ENCODE results near the gene GSK3A.

The GSK3A gene

DNA sequence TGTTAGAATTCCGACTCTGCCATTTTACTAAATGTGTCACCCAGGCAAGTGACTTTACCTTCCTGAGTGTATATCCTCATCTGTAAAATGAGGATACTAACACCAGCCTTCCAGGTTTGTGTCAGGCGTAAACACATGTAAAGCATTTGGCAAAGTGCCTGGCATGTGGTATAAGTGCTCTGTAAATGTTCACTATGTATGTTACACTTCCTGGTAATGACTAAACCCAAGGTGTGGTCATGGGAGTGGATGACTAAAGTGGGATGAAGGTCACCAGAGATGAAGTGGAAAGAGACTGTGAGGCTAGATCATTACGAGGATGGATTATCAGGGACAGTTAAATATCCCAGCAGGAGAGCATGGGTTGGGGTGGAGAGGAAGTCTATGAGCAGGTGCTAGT, 50.5 kb downstream of the GSK3A start:
- Histone ChIP-seq H3K4me3 (ENCODE audit: low read length) (no peak overlapping the region), H3K4me2 (ENCODE audit: low read length) (no peak overlapping the region), H3K27me3 (ENCODE audit: low read depth, low read length) (peaks cover 5% of the 10 kb centered on the region; the same call in 1 of the 2 replicates), H3K27ac (ENCODE audit: low read length) (no peak overlapping the region), H3K9me3 (ENCODE audit: insufficient read depth, low read length) (peaks cover 8% of the 10 kb centered on the region; the same call in 1 of the 2 replicates), H3K36me3 (replicated peaks; ENCODE audit: low read depth, low read length) (peaks cover 19% of the 10 kb centered on the region), H3K79me2 (ENCODE audit: low read length) (no peaks in the 10 kb centered on the region), H3K4me1 (ENCODE audit: low read length) (peaks cover 14% of the 10 kb centered on the region), H3K9ac (ENCODE audit: low read length) (no peak overlapping the region), H4K20me1 (ENCODE audit: insufficient read depth, low read length) (no peaks in the 10 kb centered on the region), H2AFZ (ENCODE audit: low read depth, low read length) (no peak overlapping the region)
- TF ChIP-seq EZH2phosphoT487 (IDR thresholded peaks at IDR 0.05; ENCODE audit: low read depth), result no peak
- TF ChIP-seq, protein P1, sequence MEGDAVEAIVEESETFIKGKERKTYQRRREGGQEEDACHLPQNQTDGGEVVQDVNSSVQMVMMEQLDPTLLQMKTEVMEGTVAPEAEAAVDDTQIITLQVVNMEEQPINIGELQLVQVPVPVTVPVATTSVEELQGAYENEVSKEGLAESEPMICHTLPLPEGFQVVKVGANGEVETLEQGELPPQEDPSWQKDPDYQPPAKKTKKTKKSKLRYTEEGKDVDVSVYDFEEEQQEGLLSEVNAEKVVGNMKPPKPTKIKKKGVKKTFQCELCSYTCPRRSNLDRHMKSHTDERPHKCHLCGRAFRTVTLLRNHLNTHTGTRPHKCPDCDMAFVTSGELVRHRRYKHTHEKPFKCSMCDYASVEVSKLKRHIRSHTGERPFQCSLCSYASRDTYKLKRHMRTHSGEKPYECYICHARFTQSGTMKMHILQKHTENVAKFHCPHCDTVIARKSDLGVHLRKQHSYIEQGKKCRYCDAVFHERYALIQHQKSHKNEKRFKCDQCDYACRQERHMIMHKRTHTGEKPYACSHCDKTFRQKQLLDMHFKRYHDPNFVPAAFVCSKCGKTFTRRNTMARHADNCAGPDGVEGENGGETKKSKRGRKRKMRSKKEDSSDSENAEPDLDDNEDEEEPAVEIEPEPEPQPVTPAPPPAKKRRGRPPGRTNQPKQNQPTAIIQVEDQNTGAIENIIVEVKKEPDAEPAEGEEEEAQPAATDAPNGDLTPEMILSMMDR (IDR thresholded peaks at IDR 0.05; ENCODE audit: low read depth, low read length), result no peak

DNA sequence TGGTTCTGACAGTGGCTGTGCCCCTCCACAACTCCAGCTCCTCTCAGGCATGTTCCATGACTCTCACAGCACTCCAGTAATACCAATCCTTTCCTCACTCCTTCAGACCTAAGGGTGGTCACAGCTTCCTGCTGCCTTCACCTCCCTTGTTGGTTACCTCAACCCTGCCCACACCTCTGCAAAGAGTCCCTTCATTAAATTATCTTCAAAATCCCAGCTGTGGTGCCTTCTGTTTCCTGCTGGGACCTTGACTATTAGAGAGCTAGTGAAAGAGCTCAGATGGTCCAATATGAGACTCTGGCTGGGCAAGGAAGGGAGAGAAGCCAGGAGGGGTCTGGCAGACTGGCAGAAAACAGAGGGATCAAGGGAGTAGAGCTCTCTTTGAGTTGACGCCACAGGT, 51.1 kb downstream of the GSK3A start:
- Histone ChIP-seq H4K20me1 (ENCODE audit: insufficient read depth, low read length) (no peaks in the 10 kb centered on the region), H3K9ac (ENCODE audit: low read length) (no peak overlapping the region), H3K27me3 (ENCODE audit: low read depth, low read length) (peaks cover 5% of the 10 kb centered on the region; the same call in 1 of the 2 replicates), H3K4me2 (ENCODE audit: low read length) (no peak overlapping the region), H3K79me2 (ENCODE audit: low read length) (no peaks in the 10 kb centered on the region), H3K4me3 (ENCODE audit: low read length) (no peak overlapping the region), H2AFZ (ENCODE audit: low read depth, low read length) (no peak overlapping the region), H3K27ac (ENCODE audit: low read length) (no peak overlapping the region), H3K36me3 (replicated peaks; ENCODE audit: low read depth, low read length) (peaks cover 14% of the 10 kb centered on the region), H3K9me3 (ENCODE audit: insufficient read depth, low read length) (peaks cover 8% of the 10 kb centered on the region; the same call in 1 of the 2 replicates), H3K4me1 (ENCODE audit: low read length) (peaks cover 11% of the 10 kb centered on the region)
- TF ChIP-seq EZH2phosphoT487 (IDR thresholded peaks at IDR 0.05; ENCODE audit: low read depth), result no peak
- TF ChIP-seq, protein P1 (IDR thresholded peaks at IDR 0.05; ENCODE audit: low read depth, low read length), result no peak

DNA sequence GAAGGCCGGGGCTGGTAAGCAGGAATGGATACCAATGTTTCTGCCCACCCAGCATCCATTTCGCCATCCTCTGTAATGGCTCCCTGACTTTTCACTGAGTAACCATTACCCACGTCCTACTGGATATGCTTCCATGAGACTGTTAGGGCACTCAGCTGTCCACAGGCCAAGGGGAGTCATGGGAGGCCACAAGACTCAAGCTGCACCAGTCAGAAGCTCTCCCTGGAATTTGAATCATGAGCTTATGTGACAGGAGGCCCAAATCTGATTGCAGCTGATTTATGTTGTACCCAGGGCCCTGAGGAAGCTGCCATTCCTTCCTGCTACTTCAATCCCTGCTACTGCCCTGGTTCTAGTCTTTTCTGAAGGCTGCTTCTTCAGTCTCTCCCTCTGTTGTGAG, 53.3 kb downstream of the GSK3A start:
- Histone ChIP-seq H3K9me3 (ENCODE audit: insufficient read depth, low read length) (peaks cover 8% of the 10 kb centered on the region; the same call in 1 of the 2 replicates), H3K27ac (ENCODE audit: low read length) (no peak overlapping the region), H3K4me2 (ENCODE audit: low read length) (no peak overlapping the region), H3K4me3 (ENCODE audit: low read length) (no peak overlapping the region), H3K36me3 (replicated peaks; ENCODE audit: low read depth, low read length) (peaks cover 9% of the 10 kb centered on the region), H3K9ac (ENCODE audit: low read length) (no peak overlapping the region), H2AFZ (ENCODE audit: low read depth, low read length) (no peak overlapping the region), H3K4me1 (ENCODE audit: low read length) (peaks cover 20% of the 10 kb centered on the region), H3K27me3 (ENCODE audit: low read depth, low read length) (peaks cover 5% of the 10 kb centered on the region; the same call in 1 of the 2 replicates), H4K20me1 (ENCODE audit: insufficient read depth, low read length) (no peaks in the 10 kb centered on the region), H3K79me2 (ENCODE audit: low read length) (no peaks in the 10 kb centered on the region)
- TF ChIP-seq, protein P1 (IDR thresholded peaks at IDR 0.05; ENCODE audit: low read depth, low read length), result no peak
- TF ChIP-seq EZH2phosphoT487 (IDR thresholded peaks at IDR 0.05; ENCODE audit: low read depth), result no peak

DNA sequence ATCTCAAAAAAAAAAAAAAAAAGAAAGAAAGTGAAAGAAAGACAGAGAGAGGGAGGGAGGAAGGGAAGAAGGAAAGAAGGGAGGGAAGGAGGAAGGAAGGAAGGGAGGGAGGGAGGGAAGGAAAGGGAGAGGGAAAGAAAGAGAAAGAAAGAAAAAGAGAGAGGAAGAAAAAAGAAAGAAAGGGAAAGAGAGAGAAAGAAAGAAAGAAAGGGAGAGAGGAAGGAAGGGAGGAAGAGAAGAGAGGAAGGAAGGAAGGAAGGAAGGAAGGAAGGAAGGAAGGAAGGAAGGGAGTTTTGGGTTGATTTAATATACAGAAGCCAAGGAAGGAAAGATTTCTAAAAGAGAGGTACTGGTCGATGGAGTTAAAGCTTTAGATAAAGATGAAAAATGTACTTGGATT, 53.7 kb downstream of the GSK3A start:
- Histone ChIP-seq H3K27ac (ENCODE audit: low read length) (no peak overlapping the region), H4K20me1 (ENCODE audit: insufficient read depth, low read length) (no peaks in the 10 kb centered on the region), H3K9me3 (ENCODE audit: insufficient read depth, low read length) (peaks cover 5% of the 10 kb centered on the region; the same call in 1 of the 2 replicates), H3K27me3 (ENCODE audit: low read depth, low read length) (peaks cover 3% of the 10 kb centered on the region; the same call in 1 of the 2 replicates), H2AFZ (ENCODE audit: low read depth, low read length) (no peak overlapping the region), H3K4me3 (ENCODE audit: low read length) (no peak overlapping the region), H3K9ac (ENCODE audit: low read length) (no peak overlapping the region), H3K79me2 (ENCODE audit: low read length) (no peaks in the 10 kb centered on the region), H3K4me2 (ENCODE audit: low read length) (no peak overlapping the region), H3K4me1 (ENCODE audit: low read length) (peaks cover 20% of the 10 kb centered on the region), H3K36me3 (replicated peaks; ENCODE audit: low read depth, low read length) (peaks cover 6% of the 10 kb centered on the region)
- TF ChIP-seq, protein P1 (IDR thresholded peaks at IDR 0.05; ENCODE audit: low read depth, low read length), result no peak
- no peak for TF ChIP-seq EZH2phosphoT487 (IDR thresholded peaks at IDR 0.05; ENCODE audit: low read depth)
